ENCODE results near the gene PLSCR2.

The PLSCR2 gene

GRCh38 chr3:146472611-146473010 is 3.2 kb upstream of the PLSCR2 start:
- no peaks in the 10 kb centered on the region for H3K36me3 ChIP-seq (ENCODE audit: control insufficient read depth, insufficient read depth, low read length)
- H3K9ac ChIP-seq (ENCODE audit: low read length) = no peak overlapping the region
- no peaks in the 10 kb centered on the region for H3K27me3 ChIP-seq (ENCODE audit: control insufficient read depth, insufficient read depth, low read length)
- peaks cover 16% of the 10 kb centered on the region for H3K4me1 ChIP-seq (ENCODE audit: control insufficient read depth, insufficient read depth, low read length)
- no peak overlapping the region for H3K4me3 ChIP-seq (ENCODE audit: low read length)
- H3K9me3 ChIP-seq (ENCODE audit: control insufficient read depth, low read length) = no peaks in the 10 kb centered on the region

DNA sequence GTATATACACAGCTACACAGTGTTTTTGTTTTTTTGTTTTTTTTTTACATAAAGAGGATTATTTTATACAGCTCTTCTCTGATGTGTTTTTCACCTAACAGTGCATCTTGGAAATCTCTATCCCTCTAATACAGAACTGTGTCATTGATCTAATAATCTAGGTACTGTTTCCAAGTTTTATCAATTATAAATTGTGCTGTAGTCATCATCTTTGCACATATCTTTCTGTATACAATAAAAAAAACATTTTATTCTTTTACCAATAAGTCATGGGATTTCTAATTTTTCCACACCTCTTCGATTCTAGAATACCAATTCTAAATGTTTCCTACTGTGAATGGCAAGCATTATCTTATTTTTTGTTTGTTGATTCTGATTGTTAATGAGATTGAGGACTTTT is 1.7 kb upstream of the PLSCR2 start:
- Histone ChIP-seq H3K36me3 (ENCODE audit: control insufficient read depth, insufficient read depth, low read length) (no peaks in the 10 kb centered on the region), H3K27me3 (ENCODE audit: control insufficient read depth, insufficient read depth, low read length) (no peaks in the 10 kb centered on the region), H3K9ac (ENCODE audit: low read length) (no peak overlapping the region), H3K4me3 (ENCODE audit: low read length) (no peak overlapping the region), H3K9me3 (ENCODE audit: control insufficient read depth, low read length) (no peaks in the 10 kb centered on the region), H3K4me1 (ENCODE audit: control insufficient read depth, insufficient read depth, low read length) (peaks cover 16% of the 10 kb centered on the region)

- Histone ChIP-seq H3K4me3 (ENCODE audit: low read length) (no peak overlapping the region), H3K9me3 (ENCODE audit: control insufficient read depth, low read length) (no peaks in the 10 kb centered on the region), H3K9ac (ENCODE audit: low read length) (no peak overlapping the region)
Observed at GRCh38 chr3:146470425-146470990, 1.1 kb upstream of the PLSCR2 start.

DNA sequence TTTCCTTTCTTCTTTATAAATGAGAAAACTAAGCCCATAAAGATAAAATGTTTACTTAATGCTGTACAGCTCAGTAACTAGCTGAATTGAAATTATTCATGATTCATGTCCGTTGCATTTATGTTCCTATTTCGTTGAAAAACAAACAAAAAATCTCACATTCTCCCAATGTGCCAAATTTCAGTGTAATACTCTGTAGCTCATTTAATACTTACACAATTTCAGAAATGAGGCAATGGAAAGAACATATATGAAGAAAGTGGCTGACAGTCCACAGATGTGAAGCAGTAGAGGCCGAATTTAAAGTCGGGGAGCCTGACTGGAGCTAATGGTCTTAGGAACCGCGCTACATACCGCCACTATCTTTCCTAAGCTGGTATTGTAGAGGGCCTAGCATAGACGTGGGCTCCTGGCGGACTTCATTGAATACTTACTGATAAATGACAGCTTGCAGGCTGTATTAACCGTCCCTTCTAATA is 651 bp downstream of the PLSCR2 start:
- Histone ChIP-seq H3K9ac (ENCODE audit: low read length) (peak overlapping the region; percentile 95), H3K9me3 (ENCODE audit: control insufficient read depth, low read length) (no peaks in the 10 kb centered on the region), H3K27me3 (ENCODE audit: control insufficient read depth, insufficient read depth, low read length) (no peaks in the 10 kb centered on the region), H3K4me1 (ENCODE audit: control insufficient read depth, insufficient read depth, low read length) (peaks cover 16% of the 10 kb centered on the region), H3K36me3 (ENCODE audit: control insufficient read depth, insufficient read depth, low read length) (no peaks in the 10 kb centered on the region), H3K4me3 (ENCODE audit: low read length) (peak overlapping the region; percentile 82)

More at GRCh38 chr3:146470425-146470990, 1.1 kb upstream of the PLSCR2 start:
- H3K4me1 ChIP-seq (ENCODE audit: control insufficient read depth, insufficient read depth, low read length) = peaks cover 16% of the 10 kb centered on the region
- no peaks in the 10 kb centered on the region for H3K27me3 ChIP-seq (ENCODE audit: control insufficient read depth, insufficient read depth, low read length)
- no peaks in the 10 kb centered on the region for H3K36me3 ChIP-seq (ENCODE audit: control insufficient read depth, insufficient read depth, low read length)

GRCh38 chr3:146468234-146468633 is 1.1 kb downstream of the PLSCR2 start:
- Histone ChIP-seq H3K4me3 (ENCODE audit: low read length) (no peak overlapping the region), H3K27me3 (ENCODE audit: control insufficient read depth, insufficient read depth, low read length) (no peaks in the 10 kb centered on the region), H3K9me3 (ENCODE audit: control insufficient read depth, low read length) (no peaks in the 10 kb centered on the region), H3K9ac (ENCODE audit: low read length) (no peak overlapping the region), H3K36me3 (ENCODE audit: control insufficient read depth, insufficient read depth, low read length) (no peaks in the 10 kb centered on the region), H3K4me1 (ENCODE audit: control insufficient read depth, insufficient read depth, low read length) (peaks cover 16% of the 10 kb centered on the region)

- no peaks in the 10 kb centered on the region for H3K27me3 ChIP-seq (ENCODE audit: control insufficient read depth, insufficient read depth, low read length)
- H3K4me3 ChIP-seq (ENCODE audit: low read length) = no peak overlapping the region
Observed at GRCh38 chr3:146466604-146467003, 2.8 kb downstream of the PLSCR2 start.

DNA sequence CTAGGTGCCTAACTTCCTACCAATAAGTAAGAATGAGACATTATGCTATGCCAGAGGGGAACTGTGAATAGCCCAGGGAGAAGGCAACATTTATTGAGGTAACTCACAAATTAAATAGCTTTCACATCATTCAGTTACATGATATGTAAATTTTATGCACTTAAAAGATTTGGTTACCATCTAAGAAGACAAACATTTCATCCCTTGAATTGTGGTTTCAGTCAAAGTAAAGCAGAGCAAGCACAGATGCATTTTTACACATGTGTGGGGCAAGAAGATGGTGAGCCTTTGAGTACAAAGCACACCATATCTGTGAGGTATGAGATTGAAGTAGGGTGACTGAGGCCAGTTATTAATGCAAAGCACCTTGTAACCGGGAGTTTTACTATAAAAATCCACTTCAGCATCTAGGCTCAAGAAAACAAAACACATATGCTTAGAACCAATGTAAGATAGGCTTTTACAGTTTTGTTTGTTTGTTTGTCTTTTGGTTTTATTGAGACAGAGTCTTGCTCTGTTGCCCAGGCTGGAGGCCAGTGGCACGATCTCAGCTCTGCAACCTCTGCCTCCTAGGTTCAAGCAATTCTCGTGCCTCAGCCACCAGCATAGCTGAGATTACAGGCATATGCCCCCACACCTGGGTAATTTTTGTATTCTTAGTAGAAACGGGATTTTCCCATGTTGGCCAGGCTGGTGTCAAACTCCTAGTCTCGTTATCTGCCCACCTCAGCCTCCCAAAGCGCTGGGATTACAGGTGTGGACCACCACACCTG is 3.5 kb downstream of the PLSCR2 start:
- Histone ChIP-seq H3K9me3 (ENCODE audit: control insufficient read depth, low read length) (no peaks in the 10 kb centered on the region), H3K27me3 (ENCODE audit: control insufficient read depth, insufficient read depth, low read length) (no peaks in the 10 kb centered on the region), H3K9ac (ENCODE audit: low read length) (no peak overlapping the region), H3K4me1 (ENCODE audit: control insufficient read depth, insufficient read depth, low read length) (peaks cover 16% of the 10 kb centered on the region), H3K4me3 (ENCODE audit: low read length) (no peak overlapping the region), H3K36me3 (ENCODE audit: control insufficient read depth, insufficient read depth, low read length) (no peaks in the 10 kb centered on the region)

More at GRCh38 chr3:146466604-146467003, 2.8 kb downstream of the PLSCR2 start:
- Histone ChIP-seq H3K36me3 (ENCODE audit: control insufficient read depth, insufficient read depth, low read length) (no peaks in the 10 kb centered on the region), H3K9ac (ENCODE audit: low read length) (no peak overlapping the region), H3K9me3 (ENCODE audit: control insufficient read depth, low read length) (no peaks in the 10 kb centered on the region), H3K4me1 (ENCODE audit: control insufficient read depth, insufficient read depth, low read length) (peaks cover 16% of the 10 kb centered on the region)

DNA sequence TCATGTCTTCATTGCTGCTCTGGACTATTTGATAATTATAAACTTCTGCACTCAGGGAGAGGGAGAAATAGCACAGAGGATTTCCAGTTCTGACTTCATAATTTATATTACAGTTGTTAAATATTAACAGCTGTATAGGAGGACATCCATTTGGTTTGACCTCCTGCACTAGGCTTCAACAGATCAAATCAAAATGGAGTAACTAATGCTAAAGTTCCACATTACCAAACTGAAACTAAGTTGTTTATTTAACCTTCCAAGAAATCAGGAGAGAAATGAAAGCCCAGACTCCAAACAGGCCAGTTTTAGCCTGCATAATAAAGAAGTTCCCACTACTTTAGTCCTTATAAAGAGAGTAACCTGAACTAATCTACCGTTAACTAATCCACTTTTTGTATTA is 4.6 kb downstream of the PLSCR2 start:
- Histone ChIP-seq H3K36me3 (ENCODE audit: control insufficient read depth, insufficient read depth, low read length) (no peaks in the 10 kb centered on the region), H3K4me1 (ENCODE audit: control insufficient read depth, insufficient read depth, low read length) (peaks cover 16% of the 10 kb centered on the region), H3K4me3 (ENCODE audit: low read length) (no peak overlapping the region), H3K9ac (ENCODE audit: low read length) (no peak overlapping the region), H3K9me3 (ENCODE audit: control insufficient read depth, low read length) (no peaks in the 10 kb centered on the region), H3K27me3 (ENCODE audit: control insufficient read depth, insufficient read depth, low read length) (no peaks in the 10 kb centered on the region)

GRCh38 chr3:146464005-146464595 is 5.3 kb downstream of the PLSCR2 start:
- no peak overlapping the region for H3K4me3 ChIP-seq (ENCODE audit: low read length)
- H3K9me3 ChIP-seq (ENCODE audit: control insufficient read depth, low read length) = no peaks in the 10 kb centered on the region
- no peaks in the 10 kb centered on the region for H3K36me3 ChIP-seq (ENCODE audit: control insufficient read depth, insufficient read depth, low read length)
- H3K9ac ChIP-seq (ENCODE audit: low read length) = no peak overlapping the region
- no peaks in the 10 kb centered on the region for H3K27me3 ChIP-seq (ENCODE audit: control insufficient read depth, insufficient read depth, low read length)
- H3K4me1 ChIP-seq (ENCODE audit: control insufficient read depth, insufficient read depth, low read length) = peaks cover 13% of the 10 kb centered on the region

GRCh38 chr3:146454796-146455195 is 14.6 kb downstream of the PLSCR2 start:
- H3K27me3 ChIP-seq (ENCODE audit: control insufficient read depth, insufficient read depth, low read length) = no peaks in the 10 kb centered on the region
- H3K4me1 ChIP-seq (ENCODE audit: control insufficient read depth, insufficient read depth, low read length) = no peaks in the 10 kb centered on the region
- H3K9ac ChIP-seq (ENCODE audit: low read length) = no peak overlapping the region
- no peaks in the 10 kb centered on the region for H3K36me3 ChIP-seq (ENCODE audit: control insufficient read depth, insufficient read depth, low read length)
- H3K9me3 ChIP-seq (ENCODE audit: control insufficient read depth, low read length) = no peaks in the 10 kb centered on the region
- H3K4me3 ChIP-seq (ENCODE audit: low read length) = no peak overlapping the region

DNA sequence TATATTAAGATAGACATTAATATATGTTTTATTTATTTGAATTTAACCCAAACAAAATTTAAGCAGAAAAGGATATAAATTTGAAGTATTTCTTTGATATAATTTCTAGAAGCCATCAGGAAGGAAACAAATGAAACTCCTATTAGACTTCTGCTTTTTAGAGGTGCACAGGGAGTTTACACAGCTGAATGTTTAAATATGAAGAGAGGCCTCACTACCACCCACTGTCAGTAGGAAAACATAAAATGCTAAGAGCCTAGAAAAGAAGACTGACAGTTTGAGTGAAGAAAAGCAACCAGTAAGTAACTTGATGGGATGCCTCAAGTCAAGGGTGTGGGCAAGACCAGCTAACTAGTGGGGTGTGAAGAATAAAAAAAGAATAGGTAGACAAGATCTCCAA is 19.7 kb downstream of the PLSCR2 start:
- Histone ChIP-seq H3K4me1 (ENCODE audit: control insufficient read depth, insufficient read depth, low read length) (no peaks in the 10 kb centered on the region), H3K4me3 (ENCODE audit: low read length) (no peak overlapping the region), H3K27me3 (ENCODE audit: control insufficient read depth, insufficient read depth, low read length) (no peaks in the 10 kb centered on the region), H3K36me3 (ENCODE audit: control insufficient read depth, insufficient read depth, low read length) (no peaks in the 10 kb centered on the region), H3K9ac (ENCODE audit: low read length) (no peak overlapping the region), H3K9me3 (ENCODE audit: control insufficient read depth, low read length) (no peaks in the 10 kb centered on the region)

- Histone ChIP-seq H3K4me3 (ENCODE audit: low read length) (no peak overlapping the region), H3K9me3 (ENCODE audit: control insufficient read depth, low read length) (no peaks in the 10 kb centered on the region), H3K9ac (ENCODE audit: low read length) (no peak overlapping the region), H3K27me3 (ENCODE audit: control insufficient read depth, insufficient read depth, low read length) (no peaks in the 10 kb centered on the region), H3K4me1 (ENCODE audit: control insufficient read depth, insufficient read depth, low read length) (no peaks in the 10 kb centered on the region), H3K36me3 (ENCODE audit: control insufficient read depth, insufficient read depth, low read length) (no peaks in the 10 kb centered on the region)
Observed at GRCh38 chr3:146449076-146449475, 20.3 kb downstream of the PLSCR2 start.
